Keratinocyte (primary cell): Measurements from ENCODE around the gene FER1L5. TPM values are rescaled to one million over a fixed set of nuclear protein-coding genes. Genes with fewer than 3 reads are reported as not detected.

Source experiments
- DNase-seq: peaks from one replicate; pipeline ENCODE4 v3.0.0-alpha.2; 2011; ENCODE audit warnings: low read depth, missing footprints, low spot score
- FAIRE-seq: peaks from 2 replicates; lab custom pipeline; 2011; peaks lifted over from hg19 to GRCh38; lab: Jason Lieb, UNC
- H2AFZ ChIP-seq: 2 replicates; pipeline ENCODE4 v1.6.0; 2012; ENCODE audit warnings: low read length, control low read depth, inconsistent platforms; ENCODE audit not compliant: control insufficient read depth
- H3K27ac ChIP-seq: 2 replicates; pipeline ENCODE4 v1.5.1; 2011; ENCODE audit warnings: low read length; ENCODE audit not compliant: control insufficient read depth, insufficient read depth
- H3K27me3 ChIP-seq: 3 replicates; pipeline ENCODE4 v1.6.0; 2011; ENCODE audit warnings: low read length; ENCODE audit not compliant: control insufficient read depth, insufficient read depth; ENCODE audit errors: extremely low read depth
- H3K36me3 ChIP-seq, 2 experiments: 2 replicates in 1 of 2; 3 replicates in 1 of 2; pipeline ENCODE4 v1.5.1; 2011; ENCODE audit warnings: low read length in 2 of 2, mild to moderate bottlenecking in 1 of 2; ENCODE audit not compliant: control insufficient read depth in 2 of 2, insufficient read depth in 2 of 2; ENCODE audit errors: extremely low read depth in 1 of 2
- H3K4me1 ChIP-seq: 3 replicates; pipeline ENCODE4 v1.5.1; 2011; ENCODE audit warnings: low read length; ENCODE audit not compliant: control insufficient read depth, insufficient read depth; ENCODE audit errors: extremely low read depth
- H3K4me2 ChIP-seq: 3 replicates; pipeline ENCODE4 v1.6.0; 2011; ENCODE audit warnings: low read depth, low read length; ENCODE audit not compliant: control insufficient read depth, insufficient read depth; ENCODE audit errors: extremely low read depth
- H3K4me3 ChIP-seq, 3 experiments: fragments of 200-600 bp in 1 of 3; sonication (generic) in 1 of 3; 2 replicates in 2 of 3; 3 replicates in 1 of 3; pipeline ENCODE4 v1.5.1; 2011 to 2016; ENCODE audit warnings: low read length in 3 of 3, mild to moderate bottlenecking in 3 of 3, control low read depth in 2 of 3, inconsistent platforms in 1 of 3, low read depth in 1 of 3, mixed read lengths in 1 of 3, mixed run types in 1 of 3, moderate library complexity in 1 of 3; ENCODE audit not compliant: control insufficient read depth in 2 of 3, insufficient read depth in 2 of 3; ENCODE audit errors: extremely low read depth in 1 of 3
- H3K79me2 ChIP-seq: 2 replicates; pipeline ENCODE4 v1.6.0; 2012; ENCODE audit warnings: low read length; ENCODE audit not compliant: control insufficient read depth, insufficient read depth
- H3K9ac ChIP-seq: 3 replicates; pipeline ENCODE4 v1.6.0; 2011; ENCODE audit warnings: low read length; ENCODE audit not compliant: control insufficient read depth, insufficient read depth; ENCODE audit errors: extremely low read depth
- H3K9me1 ChIP-seq: 3 replicates; pipeline ENCODE4 v1.6.0; 2011; ENCODE audit warnings: low read length; ENCODE audit not compliant: control insufficient read depth, insufficient read depth; ENCODE audit errors: extremely low read depth
- H3K9me3 ChIP-seq: 2 replicates; pipeline ENCODE4 v1.5.1; 2012; ENCODE audit warnings: low read depth, low read length; ENCODE audit not compliant: control insufficient read depth
- H4K20me1 ChIP-seq: 3 replicates; pipeline ENCODE4 v1.6.0; 2011; ENCODE audit warnings: low read length; ENCODE audit not compliant: control insufficient read depth, insufficient read depth; ENCODE audit errors: extremely low read depth
- CTCF ChIP-seq, 3 experiments: IDR thresholded peaks in 1 of 3; conservative IDR thresholded peaks in 1 of 3; optimal IDR thresholded peaks in 1 of 3; 2 replicates in 2 of 3; 3 replicates in 1 of 3; pipeline versions ENCODE3 to v1.5.1; 2011; ENCODE audit warnings: low read length in 3 of 3, mild to moderate bottlenecking in 3 of 3, moderate library complexity in 2 of 3, control low read depth in 1 of 3, inconsistent platforms in 1 of 3; ENCODE audit not compliant: insufficient read depth in 2 of 3; ENCODE audit errors: extremely low read depth in 1 of 3
- EZH2 ChIP-seq: IDR thresholded peaks from one replicate; pipeline ENCODE4 v1.6.1; 2012; ENCODE audit warnings: inconsistent platforms, mild to moderate bottlenecking, low read length, moderate library complexity
- dilution Hi-C: fragments of 300-500 bp; cut with MboI; formaldehyde crosslinking; loops from one replicate; pipeline ENCODE4 v1.7.0; 2020; ENCODE audit warnings: low sequenced_read_pairs; ENCODE audit not compliant: extremely low pct_ligation_motif_present
- polyA plus RNA-seq, 5 experiments: library from polyadenylated mRNA; depleted of rRNA in 3 of 5; stranded (reverse) in 3 of 5; stranded (forward) in 1 of 5; unstranded in 1 of 5; fragments of >200 nt; gene quantifications; 1 replicate in 1 of 5; 2 replicates in 3 of 5; 3 replicates in 1 of 5; pipeline versions ENCODE4 v1.2.1 to v1.2.3, GENCODE V29; 2011 to 2012; ENCODE audit warnings: missing spikeins in 2 of 5, low read depth in 1 of 5, low replicate concordance in 1 of 5

Gene FER1L5
- polyA plus RNA-seq, 1 donor (not counting 4 experiments of a cell fraction or from before 2014, with no cell fraction given) = 0.01 TPM

GRCh38 chr2:96734880-96735583, 92.5 kb downstream of the FER1L5 start:
- FAIRE-seq = no peak
- dilution Hi-C loops = no loop called here
- TF ChIP-seq CTCF (optimal IDR thresholded peaks at IDR 0.05 in 1 of 3, IDR thresholded peaks at IDR 0.05 in 1 of 3, conservative IDR thresholded peaks at IDR 0.05 in 1 of 3; ENCODE audit: extremely low read depth in 1 of 3, insufficient read depth in 2 of 3, low read length in 3 of 3) (no peak), EZH2 (no peak)

DNA sequence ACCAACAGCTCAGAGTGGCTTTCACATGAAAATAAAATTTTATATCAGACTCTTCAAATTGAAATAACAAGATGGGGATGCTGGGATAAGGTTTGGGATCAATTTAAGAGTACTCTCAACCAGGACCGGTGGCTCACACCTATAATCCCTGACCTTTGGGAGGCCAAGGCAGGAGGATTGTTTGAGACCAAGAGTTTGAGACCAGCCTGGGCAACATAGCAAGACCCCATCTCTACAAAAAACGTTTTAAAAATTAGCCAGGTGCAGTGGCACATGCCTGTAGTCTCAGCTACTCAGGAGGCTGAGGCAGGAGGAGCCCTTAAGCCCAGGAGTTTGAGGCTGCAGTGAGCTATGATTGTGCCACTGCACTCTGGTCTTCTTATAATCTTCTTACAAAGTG, 94.7 kb downstream of the FER1L5 start:
- no peak for DNase-seq
- Histone ChIP-seq H3K27me3 (no peaks in the 10 kb centered on the region), H3K9ac (no peak overlapping the region), H4K20me1 (no peaks in the 10 kb centered on the region), H3K27ac (no peak overlapping the region), H2AFZ (no peak overlapping the region), H3K9me3 (no peaks in the 10 kb centered on the region), H3K4me2 (no peak overlapping the region), H3K4me3 (no peak overlapping the region), H3K9me1 (no peaks in the 10 kb centered on the region), H3K36me3 (peaks cover 20 to 22% of the 10 kb centered on the region in 2 experiments), H3K79me2 (peaks cover 21% of the 10 kb centered on the region), H3K4me1 (peaks cover 8% of the 10 kb centered on the region)
- TF ChIP-seq EZH2 (no peak), CTCF (optimal IDR thresholded peaks at IDR 0.05 in 1 of 3, IDR thresholded peaks at IDR 0.05 in 1 of 3, conservative IDR thresholded peaks at IDR 0.05 in 1 of 3; ENCODE audit: extremely low read depth in 1 of 3, insufficient read depth in 2 of 3, low read length in 3 of 3) (no peak)
- FAIRE-seq = no peak
- dilution Hi-C loops = no loop called here

More at GRCh38 chr2:96734880-96735583, 92.5 kb downstream of the FER1L5 start:
- Histone ChIP-seq H3K27ac (no peak overlapping the region), H3K79me2 (peaks cover 21% of the 10 kb centered on the region), H3K36me3 (peaks cover 24 to 31% of the 10 kb centered on the region in 2 experiments), H3K9ac (no peak overlapping the region), H4K20me1 (no peaks in the 10 kb centered on the region), H3K27me3 (no peaks in the 10 kb centered on the region), H3K9me3 (no peaks in the 10 kb centered on the region), H3K4me3 (no peak overlapping the region), H2AFZ (no peak overlapping the region), H3K4me2 (no peak overlapping the region), H3K4me1 (peaks cover 18% of the 10 kb centered on the region), H3K9me1 (no peaks in the 10 kb centered on the region)
- DNase-seq = no peak
